Stimulated activated CD8-positive, alpha-beta memory T cell treated with anti-CD3 and anti-CD28 coated beads, Interleukin-12 subunit alpha, Interleukin-12 subunit beta, amount 100 ng/mL, for 4 hours (primary cell): ENCODE results near the gene PDK4.
"Not testable (repeated sequence)": the region's sequence is repeated elsewhere in the genome, so short reads cannot be mapped to it uniquely, and the experiment has no call there.

Source experiments
- DNase-seq: peaks from one replicate; pipeline ENCODE4 v3.0.0-alpha.2; 2020; ENCODE audit warnings: low read depth

PDK4 gene

GRCh38 chr7:95604811-95605210, 8.5 kb upstream of the PDK4 start:
- not testable (repeated sequence) for DNase-seq

DNA sequence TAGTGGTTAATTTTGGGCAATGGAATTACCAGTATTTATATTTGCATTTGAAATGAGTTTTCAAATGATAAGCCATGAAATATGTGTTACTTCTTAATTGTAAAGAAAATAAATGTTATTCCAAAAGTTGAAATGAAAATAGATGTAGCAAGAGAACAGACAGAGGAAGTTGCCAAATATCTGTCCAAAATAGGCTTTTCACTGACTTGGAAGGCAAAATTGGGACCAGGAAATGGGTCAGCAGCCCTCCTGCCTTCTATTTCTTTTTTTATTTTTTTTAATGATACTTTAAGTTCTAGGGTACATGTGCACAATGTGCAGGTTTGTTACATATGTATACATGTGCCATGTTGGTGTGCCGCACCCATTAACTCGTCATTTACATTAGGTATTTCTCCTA, 8.1 kb upstream of the PDK4 start:
- not testable (repeated sequence) for DNase-seq

GRCh38 chr7:95602421-95602820, 6.1 kb upstream of the PDK4 start:
- no peak for DNase-seq

DNA sequence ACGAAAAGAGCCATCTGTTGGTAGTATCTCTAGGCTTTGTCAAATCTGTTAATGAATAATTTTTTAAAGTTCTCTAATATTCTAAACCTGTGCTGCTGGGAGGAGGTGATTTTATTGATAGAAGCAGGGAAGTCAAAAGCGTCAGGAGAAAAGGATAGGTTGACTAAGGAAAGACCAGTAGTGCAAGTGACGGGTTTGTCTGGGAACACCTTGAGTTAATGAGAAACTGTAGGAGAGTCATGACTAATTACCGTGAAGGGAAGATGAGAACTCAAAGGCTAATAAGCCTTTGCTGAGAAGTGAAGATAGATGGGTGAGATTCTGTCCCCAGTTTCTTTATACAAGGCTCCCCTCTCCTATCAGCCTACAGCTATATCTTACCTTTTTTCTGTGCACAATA, 5.0 kb upstream of the PDK4 start:
- no peak for DNase-seq

- DNase-seq: no peak
Measured at GRCh38 chr7:95599069-95599468, 2.8 kb upstream of the PDK4 start.

DNA sequence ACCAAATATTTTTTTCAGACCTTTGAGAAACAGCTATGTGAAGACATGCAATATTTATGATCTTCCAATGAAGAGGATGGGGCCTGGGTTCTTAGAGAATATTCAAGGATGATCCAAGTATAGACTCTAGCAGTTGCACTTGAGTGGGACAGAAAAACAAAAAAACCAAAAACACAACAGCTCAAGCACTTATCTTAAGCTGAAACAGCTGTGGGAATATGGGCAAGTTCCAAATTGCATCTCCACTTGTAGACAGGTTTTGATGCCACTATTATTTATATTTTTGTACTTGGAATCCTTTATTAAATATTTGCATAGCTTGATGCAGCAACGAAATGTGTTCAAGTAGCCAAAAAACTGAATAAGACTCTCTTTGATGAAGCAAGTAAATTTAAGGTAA, 2.2 kb upstream of the PDK4 start:
- no peak for DNase-seq

DNA sequence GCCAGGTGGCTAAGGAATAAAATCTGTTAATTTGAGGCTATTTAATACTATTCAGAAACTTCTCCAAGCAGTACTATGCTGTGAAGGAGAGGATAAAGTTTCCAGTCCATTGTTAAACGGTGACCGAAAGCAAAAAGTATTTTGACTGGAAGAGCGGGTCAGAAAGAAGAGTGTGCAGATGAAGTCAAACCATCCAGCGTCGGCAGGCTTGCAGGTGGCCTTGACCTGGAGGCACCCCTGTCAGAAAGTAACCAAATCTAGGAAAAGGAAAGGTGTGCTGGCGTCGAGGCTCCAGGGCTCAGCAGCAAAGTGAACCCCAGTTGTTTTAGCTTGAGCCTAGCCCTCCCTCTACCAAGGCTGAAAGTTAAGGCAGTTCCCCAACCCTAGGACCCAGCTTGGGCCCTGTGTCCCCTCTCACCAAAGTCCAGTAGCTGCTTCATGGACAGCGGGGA, 544 bp downstream of the PDK4 start:
- no peak for DNase-seq

DNA sequence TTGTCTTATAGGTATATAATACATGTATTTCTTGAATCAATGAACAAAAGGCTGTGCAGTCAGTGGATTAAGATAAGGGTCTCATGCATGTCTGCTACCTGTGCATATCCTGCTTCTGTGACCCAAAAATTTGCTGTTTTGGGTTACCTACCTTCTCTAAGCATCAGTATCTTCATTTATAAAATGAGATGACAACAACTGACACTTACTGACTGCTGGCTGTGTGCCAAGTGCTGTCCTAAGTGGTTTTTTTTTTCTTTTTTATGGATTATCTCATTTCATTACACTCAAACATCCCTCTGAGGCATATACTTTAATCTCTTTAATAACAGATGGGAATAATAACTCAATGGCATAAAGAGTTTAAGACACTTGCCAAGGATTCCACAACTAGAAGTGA, 2.1 kb downstream of the PDK4 start:
- DNase-seq: no peak

GRCh38 chr7:95593343-95593742, 3.0 kb downstream of the PDK4 start:
- no peak for DNase-seq

DNA sequence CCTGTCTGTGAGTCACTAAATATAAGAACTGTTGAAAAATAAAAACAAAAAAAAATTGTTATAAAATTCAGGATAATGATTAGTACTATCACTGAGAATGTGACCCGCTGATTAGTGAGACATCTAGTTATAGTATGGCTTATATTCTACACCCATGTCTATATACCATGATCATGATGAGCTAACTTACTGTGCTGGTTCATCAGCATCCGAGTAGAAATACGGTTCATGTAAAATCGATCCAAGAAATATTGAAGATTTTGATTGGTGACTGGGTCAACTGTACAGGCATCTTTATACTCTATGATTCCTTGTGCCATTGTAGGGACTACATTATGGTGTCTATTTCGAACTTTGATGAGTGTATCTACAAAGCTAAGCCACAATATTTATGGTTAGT, 3.7 kb downstream of the PDK4 start:
- no peak for DNase-seq

GRCh38 chr7:95590387-95591248, 5.7 kb downstream of the PDK4 start:
- DNase-seq: no peak

GRCh38 chr7:95589766-95590165, 6.5 kb downstream of the PDK4 start:
- DNase-seq: no peak

- DNase-seq: no peak
Measured at GRCh38 chr7:95589031-95589430, 7.3 kb downstream of the PDK4 start.

- no peak for DNase-seq
Measured at GRCh38 chr7:95586951-95587301, 9.4 kb downstream of the PDK4 start.

GRCh38 chr7:95585426-95585789, 10.9 kb downstream of the PDK4 start:
- no peak for DNase-seq

DNA sequence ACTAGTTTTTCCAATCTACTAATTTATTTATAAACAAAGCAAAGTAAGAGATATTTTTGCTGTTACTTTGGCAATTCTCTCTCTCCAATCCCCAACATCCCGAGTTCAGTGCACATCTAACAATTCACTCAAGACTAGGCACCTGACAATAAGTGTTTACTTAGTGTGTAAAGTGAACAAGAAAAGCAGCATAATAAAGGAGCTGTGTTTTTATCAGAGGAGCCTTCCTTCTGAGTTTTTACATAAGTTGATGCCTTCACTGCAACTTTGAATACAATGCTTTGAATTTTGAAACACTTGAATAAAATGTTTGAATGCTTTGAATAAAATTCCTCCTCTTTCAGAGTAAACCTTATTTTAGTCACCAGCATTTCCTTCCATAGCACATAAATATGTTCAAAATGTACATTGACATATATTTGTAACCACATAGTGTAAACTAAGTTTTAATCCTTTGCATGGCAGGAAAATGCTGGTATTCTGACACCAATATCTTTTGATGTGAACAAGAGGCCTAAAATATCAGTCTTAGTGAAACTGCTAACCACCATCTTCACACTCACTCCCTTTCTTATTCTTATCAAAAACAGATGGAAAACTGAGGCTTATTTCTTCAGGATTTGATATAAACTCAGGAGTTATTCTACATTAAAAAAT, 11.4 kb downstream of the PDK4 start:
- DNase-seq: no peak

- DNase-seq: no peak
Measured at GRCh38 chr7:95583834-95584621, 12.3 kb downstream of the PDK4 start.

GRCh38 chr7:95582578-95583293, 13.6 kb downstream of the PDK4 start:
- DNase-seq: no peak

DNA sequence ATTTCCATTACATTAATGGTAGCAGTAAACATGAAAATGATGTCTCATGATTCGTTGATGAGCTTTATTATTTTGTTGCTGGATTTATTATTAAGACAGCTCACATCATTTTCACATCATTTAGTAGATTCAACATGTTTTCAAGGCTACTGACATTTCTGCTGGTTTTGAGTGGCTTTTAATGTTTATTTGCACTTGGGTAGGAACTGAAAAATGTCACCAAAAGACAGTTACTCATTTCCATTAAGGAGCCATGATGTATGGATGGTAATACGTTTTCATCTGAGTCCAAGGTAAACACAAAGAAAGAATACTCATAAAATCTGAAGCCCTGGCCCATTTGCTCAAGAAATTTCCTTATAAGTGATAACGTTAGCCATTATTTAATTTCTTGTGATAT, 14.8 kb downstream of the PDK4 start:
- no peak for DNase-seq

DNA sequence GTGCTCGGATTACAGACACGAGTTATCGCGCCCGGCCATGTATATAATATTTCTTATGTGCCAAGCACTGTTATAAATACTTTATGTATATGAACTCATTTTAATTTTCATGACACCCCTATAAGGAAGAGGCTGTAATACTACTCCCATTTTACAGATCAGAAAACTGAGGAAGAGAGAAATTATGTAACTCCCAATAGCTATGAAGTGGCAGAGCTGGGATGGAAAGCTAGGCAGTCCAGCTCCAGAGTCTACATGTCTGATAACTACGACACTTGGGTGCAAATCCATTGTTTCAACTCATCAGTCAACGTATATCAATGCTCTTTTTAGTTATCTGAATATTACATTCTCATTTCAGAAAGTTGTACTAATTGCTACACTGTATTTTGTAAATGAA, 17.0 kb downstream of the PDK4 start:
- no peak for DNase-seq

- no peak for DNase-seq
Measured at GRCh38 chr7:95578299-95578855, 17.9 kb downstream of the PDK4 start.

DNA sequence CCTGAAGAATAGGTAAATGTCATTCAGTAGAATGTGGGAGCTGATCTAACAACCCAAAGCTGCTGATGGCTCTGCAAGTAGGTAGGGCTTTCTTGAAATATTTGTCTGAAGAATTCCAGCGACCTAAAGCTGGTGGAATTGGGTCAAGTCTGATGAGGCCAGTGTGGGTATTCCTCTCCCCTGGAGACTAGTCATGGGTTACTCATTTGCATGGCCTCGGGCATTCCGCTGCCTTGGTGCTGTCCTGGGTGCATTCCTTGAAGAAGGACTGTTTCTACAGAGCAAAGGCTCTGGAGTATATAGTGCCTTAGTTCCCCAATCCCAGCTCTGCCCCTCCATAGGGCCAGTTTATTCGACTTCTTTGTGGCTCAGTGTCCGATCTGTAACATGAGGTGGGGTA, 19.2 kb downstream of the PDK4 start:
- no peak for DNase-seq
